PC-9 (cell line): ENCODE measurements around the gene SP100. TPM values are rescaled to one million over a fixed set of nuclear protein-coding genes. Genes with fewer than 3 reads are reported as not detected.

Experiments used
- BruUV-seq: library from RNA; stranded (reverse); fragments of 400-500 nt; replicated peaks from 2 replicates; lab custom pipeline; 2021; lab: Mats Ljungman, UMichigan
- CTCF ChIA-PET: fragments of 300-600 bp; sonication (Branson Sonifier 250); formaldehyde crosslinking; loops from one replicate; lab custom pipeline; 2022; ENCODE audit warnings: antibody characterized with exemption; lab: Charles Lee
- POLR2A ChIA-PET: fragments of 300-600 bp; sonication (Branson Sonifier 250); formaldehyde crosslinking; loops from one replicate; lab custom pipeline; 2022; ENCODE audit warnings: antibody characterized with exemption; ENCODE audit not compliant: unreplicated experiment; lab: Charles Lee
- DNase-seq, 2 experiments: peaks; one replicate each; pipeline versions ENCODE4 v3.0.0 to v3.0.0-alpha.2; 2015 to 2022; ENCODE audit warnings: mixed read lengths in 1 of 2
- H2AFZ ChIP-seq: fragments of 200-600 bp; sonication (generic); 2 replicates; pipeline ENCODE4 v1.8.1; 2017; ENCODE audit warnings: antibody characterized with exemption
- H3F3A ChIP-seq: fragments of 200-600 bp; sonication (generic); 2 replicates; pipeline ENCODE4 v1.8.1; 2017; ENCODE audit warnings: antibody characterized with exemption, mild to moderate bottlenecking, low read depth; ENCODE audit not compliant: insufficient read depth
- H3K27ac ChIP-seq: fragments of 200-600 bp; sonication (generic); 2 replicates; pipeline ENCODE4 v1.6.1; 2016; ENCODE audit warnings: mixed run types
- H3K27me3 ChIP-seq: fragments of 200-600 bp; sonication (generic); 2 replicates; pipeline ENCODE4 v1.6.1; 2016; ENCODE audit warnings: low read depth, mixed run types; ENCODE audit not compliant: insufficient read depth
- H3K36me3 ChIP-seq: fragments of 200-600 bp; sonication (generic); 2 replicates; pipeline ENCODE4 v1.6.1; 2016; ENCODE audit warnings: low read depth, mixed run types
- H3K4me1 ChIP-seq: fragments of 200-600 bp; sonication (generic); replicated peaks from 2 replicates; pipeline ENCODE4 v1.6.1; 2016; ENCODE audit warnings: mixed run types; ENCODE audit not compliant: insufficient read depth
- H3K4me2 ChIP-seq: fragments of 200-600 bp; sonication (generic); 2 replicates; pipeline ENCODE4 v1.6.1; 2017; ENCODE audit warnings: mixed run types
- H3K4me3 ChIP-seq: fragments of 200-600 bp; sonication (generic); 2 replicates; pipeline ENCODE4 v1.6.1; 2016; ENCODE audit warnings: mixed run types
- H3K79me2 ChIP-seq: fragments of 200-600 bp; sonication (generic); 2 replicates; pipeline ENCODE4 v1.6.1; 2017; ENCODE audit warnings: low read depth, mixed run types
- H3K9me2 ChIP-seq: fragments of 200-600 bp; sonication (generic); 2 replicates; pipeline ENCODE4 v1.8.1; 2017; ENCODE audit warnings: mild to moderate bottlenecking; ENCODE audit not compliant: insufficient read depth
- H3K9me3 ChIP-seq: fragments of 200-600 bp; sonication (generic); 2 replicates; pipeline ENCODE4 v1.8.1; 2016; ENCODE audit warnings: low read depth; ENCODE audit not compliant: insufficient read depth
- H4K20me1 ChIP-seq: fragments of 200-600 bp; sonication (generic); 2 replicates; pipeline ENCODE4 v1.8.1; 2017; ENCODE audit not compliant: insufficient read depth
- EZH2 ChIP-seq: fragments of 200-600 bp; sonication (generic); IDR thresholded peaks from 2 replicates; pipeline ENCODE4 v1.8.0; 2017; ENCODE audit warnings: antibody characterized with exemption, low read depth
- intact Hi-C: fragments of 100-400 bp; cut with micrococcal nuclease; formaldehyde crosslinking; loops from one replicate; pipeline ENCODE4 v1.10.0; 2022; ENCODE audit not compliant: unreplicated experiment
- total RNA-seq: library from RNA; stranded (reverse); gene quantifications from 2 replicates; pipeline ENCODE4 v1.2.3, GENCODE V29; 2021
- TF ChIP-seq, protein P1 (sequence below): fragments of 200-600 bp; sonication (generic); conservative IDR thresholded peaks from 2 replicates; pipeline ENCODE4 v1.6.1; 2017; ENCODE audit warnings: mixed run types, antibody characterized with exemption, mild to moderate bottlenecking, moderate library complexity

The SP100 gene
- total RNA-seq, 1 experiment from 2014 or later = 61.7 TPM

DNA sequence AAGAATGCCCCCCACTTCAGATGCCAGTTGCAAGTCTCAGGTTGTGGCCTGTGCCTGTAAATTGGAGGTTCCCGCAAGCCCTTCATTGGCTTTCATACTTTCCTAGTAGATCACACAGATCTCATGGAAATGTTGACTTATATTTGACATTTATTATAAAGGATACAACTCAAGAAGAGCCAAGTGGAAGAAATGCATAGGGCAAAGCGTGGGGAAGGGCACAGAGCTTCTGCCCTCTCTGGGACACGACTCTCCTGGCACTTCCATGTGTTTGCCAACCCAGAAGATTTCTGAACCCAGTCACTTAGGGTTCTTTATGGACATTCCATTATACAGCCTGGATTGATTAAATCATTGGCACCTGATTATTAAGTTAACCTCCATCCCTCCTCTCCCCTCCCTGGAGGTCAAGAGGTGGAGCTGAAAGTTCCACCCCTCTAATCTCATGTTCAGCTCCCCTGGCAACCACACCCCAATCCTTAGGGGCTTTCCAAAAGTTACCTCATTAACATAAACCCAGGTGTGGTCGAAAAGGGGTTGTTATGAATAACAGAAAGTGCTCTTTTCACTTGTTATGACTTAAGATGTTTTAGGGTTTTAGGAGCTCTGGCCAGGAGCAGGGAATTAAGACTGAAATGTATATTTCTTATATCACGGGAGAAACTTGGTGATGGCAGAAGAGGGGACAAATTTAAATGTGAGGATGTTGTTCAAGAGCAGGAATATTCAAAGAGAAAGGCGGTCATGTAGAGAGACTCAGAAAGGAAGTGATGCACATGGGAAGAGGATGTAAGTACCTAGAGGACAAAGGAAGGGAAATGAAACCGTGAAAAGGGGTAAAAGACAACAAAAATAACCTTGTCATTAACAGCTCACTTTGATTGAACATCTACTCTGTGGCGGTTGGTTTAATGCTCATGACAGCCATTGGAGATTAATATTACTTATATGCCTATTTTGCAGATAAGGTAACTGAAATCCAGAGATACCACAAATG is 31.8 kb downstream of the SP100 start:
- ChIA-PET POLR2A (no interaction called here), CTCF (no interaction called here)
- H3K79me2 ChIP-seq = no peaks in the 10 kb centered on the region
- H3K27ac ChIP-seq = no peak overlapping the region
- no peaks in the 10 kb centered on the region for H4K20me1 ChIP-seq
- H3K4me1 ChIP-seq = no peaks in the 10 kb centered on the region
- no peak overlapping the region for H3K4me3 ChIP-seq
- H3K36me3 ChIP-seq = no peaks in the 10 kb centered on the region
- no peaks in the 10 kb centered on the region for H3F3A ChIP-seq
- no peaks in the 10 kb centered on the region for H3K27me3 ChIP-seq
- TF ChIP-seq, protein P1, sequence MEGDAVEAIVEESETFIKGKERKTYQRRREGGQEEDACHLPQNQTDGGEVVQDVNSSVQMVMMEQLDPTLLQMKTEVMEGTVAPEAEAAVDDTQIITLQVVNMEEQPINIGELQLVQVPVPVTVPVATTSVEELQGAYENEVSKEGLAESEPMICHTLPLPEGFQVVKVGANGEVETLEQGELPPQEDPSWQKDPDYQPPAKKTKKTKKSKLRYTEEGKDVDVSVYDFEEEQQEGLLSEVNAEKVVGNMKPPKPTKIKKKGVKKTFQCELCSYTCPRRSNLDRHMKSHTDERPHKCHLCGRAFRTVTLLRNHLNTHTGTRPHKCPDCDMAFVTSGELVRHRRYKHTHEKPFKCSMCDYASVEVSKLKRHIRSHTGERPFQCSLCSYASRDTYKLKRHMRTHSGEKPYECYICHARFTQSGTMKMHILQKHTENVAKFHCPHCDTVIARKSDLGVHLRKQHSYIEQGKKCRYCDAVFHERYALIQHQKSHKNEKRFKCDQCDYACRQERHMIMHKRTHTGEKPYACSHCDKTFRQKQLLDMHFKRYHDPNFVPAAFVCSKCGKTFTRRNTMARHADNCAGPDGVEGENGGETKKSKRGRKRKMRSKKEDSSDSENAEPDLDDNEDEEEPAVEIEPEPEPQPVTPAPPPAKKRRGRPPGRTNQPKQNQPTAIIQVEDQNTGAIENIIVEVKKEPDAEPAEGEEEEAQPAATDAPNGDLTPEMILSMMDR = no peak
- no peak for TF ChIP-seq EZH2
- BruUV-seq = no TSS peak
- H3K9me3 ChIP-seq = no peaks in the 10 kb centered on the region; the same call in 1 of the 2 replicates
- H2AFZ ChIP-seq = no peak overlapping the region
- intact Hi-C loops = no loop called here
- no peak overlapping the region for H3K4me2 ChIP-seq
- no peak for DNase-seq
- H3K9me2 ChIP-seq = no peaks in the 10 kb centered on the region

DNA sequence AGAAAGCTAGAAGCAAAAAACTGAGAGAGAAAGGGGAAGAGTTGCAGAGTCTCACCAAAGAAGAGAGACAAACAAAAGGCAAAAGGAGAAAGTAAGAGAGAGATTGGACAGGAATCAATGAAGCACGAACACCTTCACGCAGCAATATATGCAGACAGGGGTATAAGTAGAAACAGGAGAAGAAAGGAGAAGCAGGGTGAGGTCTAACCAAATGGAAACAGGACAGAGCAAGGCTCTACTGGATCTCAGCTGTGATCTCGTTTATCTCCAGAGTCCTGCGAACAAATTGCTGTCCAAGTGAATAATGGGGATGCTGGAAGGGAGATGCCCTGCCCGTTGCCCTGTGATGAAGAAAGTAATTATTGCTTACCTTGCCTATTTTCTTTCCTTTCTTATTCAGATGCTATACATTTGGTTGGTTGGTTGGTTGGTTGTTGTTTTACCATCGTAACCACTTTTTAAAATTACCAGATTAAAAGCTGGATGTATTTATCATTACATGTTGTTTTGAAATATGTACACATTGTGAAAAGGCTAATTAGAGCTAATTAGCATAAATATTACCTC is 34.0 kb downstream of the SP100 start:
- Histone ChIP-seq H4K20me1 (no peaks in the 10 kb centered on the region), H3K27ac (no peak overlapping the region), H3K79me2 (no peaks in the 10 kb centered on the region), H3K36me3 (no peaks in the 10 kb centered on the region), H3K4me2 (no peak overlapping the region), H3K9me3 (no peaks in the 10 kb centered on the region), H3K4me1 (no peaks in the 10 kb centered on the region), H3K9me2 (no peaks in the 10 kb centered on the region), H2AFZ (no peak overlapping the region), H3K4me3 (no peak overlapping the region), H3K27me3 (no peaks in the 10 kb centered on the region), H3F3A (no peaks in the 10 kb centered on the region)
- no peak for DNase-seq
- intact Hi-C loops = no loop called here
- TF ChIP-seq, protein P1 = no peak
- TF ChIP-seq EZH2 = no peak
- BruUV-seq = no TSS peak
- POLR2A ChIA-PET = no interaction called here
- CTCF ChIA-PET = interaction anchor here (0.7 kb wide), 1 partner anchor 289 kb away, joined by 3 read pairs; no protein-coding TSS in a partner anchor

DNA sequence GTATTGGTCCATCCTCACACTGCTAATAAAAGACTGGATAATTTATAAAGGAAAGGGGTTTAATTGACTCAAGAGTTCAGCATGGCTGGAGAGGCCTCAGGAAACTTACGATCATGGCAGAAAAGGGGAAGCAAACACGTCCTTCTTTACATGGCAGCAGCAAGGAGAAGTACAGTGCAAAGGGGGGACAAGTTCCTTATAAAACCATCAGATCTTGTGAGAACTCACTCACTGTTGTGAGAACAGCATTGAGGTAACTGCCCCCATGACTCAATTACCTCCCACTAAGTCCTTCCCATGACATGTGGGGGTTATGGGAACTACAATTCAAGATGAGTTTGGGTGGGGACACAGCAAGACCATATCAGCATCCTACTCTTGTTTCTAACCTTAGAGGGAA is 37.0 kb downstream of the SP100 start:
- no peak overlapping the region for H3K4me2 ChIP-seq
- ChIA-PET CTCF (no interaction called here), POLR2A (no interaction called here)
- no TSS peak for BruUV-seq
- H3K9me3 ChIP-seq = peaks cover 6% of the 10 kb centered on the region; the same call in 1 of the 2 replicates
- H3K9me2 ChIP-seq = no peaks in the 10 kb centered on the region
- no peaks in the 10 kb centered on the region for H3F3A ChIP-seq
- intact Hi-C loops = no loop called here
- DNase-seq = no peak
- H3K4me1 ChIP-seq = no peaks in the 10 kb centered on the region
- H3K27ac ChIP-seq = no peak overlapping the region
- H3K4me3 ChIP-seq = no peak overlapping the region
- H3K27me3 ChIP-seq = no peaks in the 10 kb centered on the region
- H3K36me3 ChIP-seq = peaks cover 7% of the 10 kb centered on the region; the same call in 1 of the 2 replicates
- no peaks in the 10 kb centered on the region for H4K20me1 ChIP-seq
- no peak overlapping the region for H2AFZ ChIP-seq
- TF ChIP-seq, protein P1 = no peak
- no peak for TF ChIP-seq EZH2
- no peaks in the 10 kb centered on the region for H3K79me2 ChIP-seq
